UCSD-AML1 (cell line): Measurements from ENCODE around the gene ESRRB.
A peak's percentile ranks its signal among the peaks of the same experiment; 100 is the strongest.

ENCODE experiments used
- DNase-seq: peaks from one replicate; lab custom pipeline; 2025; ENCODE audit not compliant: unreplicated experiment; lab: John Stamatoyannopoulos, UW

Gene ESRRB

DNA sequence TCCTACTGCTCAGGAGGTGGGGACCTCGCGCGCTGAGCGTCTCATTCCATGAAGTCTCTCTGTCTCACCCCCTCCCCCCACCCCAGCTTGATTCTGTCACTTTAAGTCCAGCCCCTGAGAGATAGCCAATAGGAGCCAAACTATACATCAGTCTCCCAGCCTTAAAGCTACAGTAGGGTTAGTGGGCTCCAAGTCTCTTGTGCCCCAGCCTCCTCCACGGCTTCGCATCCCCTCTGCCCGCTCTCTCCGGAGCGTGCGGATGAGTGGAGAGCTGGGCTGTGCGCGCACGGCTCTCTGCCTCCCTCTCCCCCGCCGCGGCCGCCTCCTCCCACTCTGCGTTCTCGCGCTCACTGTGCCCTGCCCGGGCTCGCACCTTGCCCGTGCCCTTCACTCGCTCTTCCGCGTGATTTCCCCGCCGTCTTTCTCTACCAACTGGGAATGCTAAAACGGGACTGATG lies at the start of gene ESRRB:
ESRRB (plus strand) TSS at position 191 of the 458 bp plus-strand sequence; CDS start at position 456, 265 bp downstream.
- DNase-seq: no peak

DNA sequence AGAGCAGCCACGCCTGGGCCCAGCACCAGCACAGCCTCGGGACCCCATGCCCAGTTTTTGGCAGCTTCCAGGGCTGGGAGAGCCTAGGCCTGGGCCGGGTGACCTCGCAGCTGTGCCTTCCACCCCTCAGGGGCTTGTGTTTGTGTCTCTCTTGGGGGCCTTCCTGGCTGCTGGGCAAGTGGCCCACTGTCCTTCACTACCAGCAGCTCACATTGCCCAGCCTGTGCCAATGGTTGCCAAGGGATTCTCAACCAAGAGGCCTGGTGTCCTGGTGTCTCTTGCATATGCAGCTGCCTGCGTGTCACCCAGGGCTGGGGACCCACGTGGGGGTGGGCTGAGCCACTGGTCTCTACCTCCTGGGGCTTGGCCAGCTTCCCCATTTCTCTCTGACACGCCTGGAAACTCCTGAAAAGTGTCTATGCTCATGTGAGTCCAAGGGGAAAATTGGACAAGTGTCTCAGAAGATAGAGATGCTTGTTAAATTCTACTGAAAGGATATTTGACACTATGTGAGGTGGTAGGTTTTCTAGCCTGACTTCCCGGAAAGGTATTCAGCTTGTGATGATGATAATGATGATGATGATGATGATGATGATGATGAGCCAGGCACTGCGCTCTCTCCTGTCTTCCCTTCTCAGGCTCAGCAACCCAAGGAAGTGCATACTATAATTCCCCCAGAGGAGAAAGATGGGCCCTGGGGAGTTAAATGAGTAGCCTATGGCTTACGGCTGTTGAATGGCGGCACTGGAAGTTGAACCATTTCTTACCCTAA lies 48.8 kb upstream of the ESRRB start:
- no peak for DNase-seq

DNA sequence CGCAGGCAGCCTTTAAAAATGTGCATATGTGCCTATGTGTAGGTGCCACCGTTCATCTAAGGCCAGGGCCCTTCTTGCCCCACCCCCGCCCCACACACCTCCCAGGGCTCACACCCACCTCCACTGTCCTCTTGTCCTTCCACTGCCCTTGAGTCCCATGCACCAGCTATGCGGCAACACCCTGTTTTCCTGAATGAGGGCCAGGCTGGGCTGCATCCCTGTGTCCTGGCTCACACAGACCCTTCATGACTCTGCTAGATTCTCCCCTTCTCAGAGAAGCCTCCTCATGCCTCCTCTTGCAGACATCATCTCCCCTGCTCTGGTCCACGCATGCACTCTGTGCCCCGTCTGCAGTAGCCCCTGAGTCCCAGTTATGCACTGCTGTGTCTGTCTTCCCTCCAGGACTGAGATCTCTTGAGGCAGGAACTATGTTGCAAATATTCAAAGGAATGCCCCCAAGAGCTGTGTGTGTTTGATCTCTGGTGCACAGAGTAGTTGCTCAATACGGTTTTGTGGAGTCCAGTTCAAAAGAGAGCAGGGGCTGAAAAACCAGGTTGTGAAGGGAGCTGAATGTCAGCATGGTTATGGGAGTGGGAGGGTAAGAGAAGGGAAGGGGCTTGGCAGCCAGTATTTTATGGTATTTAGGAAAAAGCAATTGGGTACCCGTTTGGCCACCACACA lies 47.3 kb upstream of the ESRRB start:
- DNase-seq: no peak

DNA sequence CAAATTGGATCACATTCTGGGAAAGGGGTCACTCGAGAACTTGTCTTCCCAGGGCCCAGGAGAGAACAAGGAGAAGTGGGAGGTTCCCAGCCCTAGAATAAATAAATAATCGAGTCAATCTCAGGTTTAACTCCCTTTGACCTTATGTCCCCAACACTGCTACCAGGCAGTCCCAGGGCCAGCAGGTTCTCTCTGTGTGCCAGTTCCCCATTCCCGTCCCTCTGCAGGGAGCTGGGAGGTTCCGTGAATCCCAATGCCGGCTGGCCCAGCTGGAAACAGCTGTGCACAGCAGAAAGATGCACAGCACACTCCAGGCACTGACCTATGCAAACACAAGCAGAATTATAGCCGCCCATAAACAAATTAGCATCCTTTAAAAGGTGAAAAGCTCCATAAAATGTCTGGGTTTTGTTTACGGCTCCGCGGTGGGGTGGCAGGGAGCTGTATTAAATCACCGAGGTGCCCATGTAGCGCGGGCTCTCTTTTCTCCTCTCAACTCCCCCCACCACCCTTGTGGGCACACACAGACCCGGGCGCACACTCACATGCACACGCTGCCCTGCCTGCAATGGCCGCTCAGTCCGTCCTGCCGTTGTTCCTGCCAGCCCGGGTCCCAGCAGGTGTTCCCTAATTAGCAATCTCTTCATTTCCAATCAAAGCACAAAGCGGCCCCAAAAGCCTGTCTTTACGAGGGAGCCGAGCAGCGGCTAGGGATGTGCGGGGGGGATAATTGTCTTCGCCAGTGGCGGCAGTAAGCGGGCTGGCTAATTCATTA lies 46.6 kb upstream of the ESRRB start:
- DNase-seq: no peak

DNA sequence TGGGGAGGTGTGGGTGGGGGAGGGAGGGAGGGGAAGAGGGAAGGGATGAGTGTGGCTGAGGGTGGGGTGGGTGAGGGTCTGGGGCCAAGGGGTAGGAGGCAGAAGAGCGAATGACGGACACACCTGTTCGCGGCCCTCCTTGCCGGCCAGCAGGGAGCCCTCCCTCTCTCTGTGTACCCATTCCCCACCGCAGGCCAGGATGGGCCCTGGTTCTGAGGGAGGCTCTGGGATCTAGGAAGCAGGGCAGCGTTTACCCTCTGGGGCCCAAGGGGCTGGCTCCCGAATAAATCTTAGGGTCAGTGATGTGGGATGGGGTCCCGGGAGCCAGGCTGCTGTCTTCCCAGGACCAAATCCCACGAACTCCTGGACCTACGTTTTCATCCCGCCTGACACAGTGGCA lies 46.0 kb upstream of the ESRRB start:
- DNase-seq: no peak

DNA sequence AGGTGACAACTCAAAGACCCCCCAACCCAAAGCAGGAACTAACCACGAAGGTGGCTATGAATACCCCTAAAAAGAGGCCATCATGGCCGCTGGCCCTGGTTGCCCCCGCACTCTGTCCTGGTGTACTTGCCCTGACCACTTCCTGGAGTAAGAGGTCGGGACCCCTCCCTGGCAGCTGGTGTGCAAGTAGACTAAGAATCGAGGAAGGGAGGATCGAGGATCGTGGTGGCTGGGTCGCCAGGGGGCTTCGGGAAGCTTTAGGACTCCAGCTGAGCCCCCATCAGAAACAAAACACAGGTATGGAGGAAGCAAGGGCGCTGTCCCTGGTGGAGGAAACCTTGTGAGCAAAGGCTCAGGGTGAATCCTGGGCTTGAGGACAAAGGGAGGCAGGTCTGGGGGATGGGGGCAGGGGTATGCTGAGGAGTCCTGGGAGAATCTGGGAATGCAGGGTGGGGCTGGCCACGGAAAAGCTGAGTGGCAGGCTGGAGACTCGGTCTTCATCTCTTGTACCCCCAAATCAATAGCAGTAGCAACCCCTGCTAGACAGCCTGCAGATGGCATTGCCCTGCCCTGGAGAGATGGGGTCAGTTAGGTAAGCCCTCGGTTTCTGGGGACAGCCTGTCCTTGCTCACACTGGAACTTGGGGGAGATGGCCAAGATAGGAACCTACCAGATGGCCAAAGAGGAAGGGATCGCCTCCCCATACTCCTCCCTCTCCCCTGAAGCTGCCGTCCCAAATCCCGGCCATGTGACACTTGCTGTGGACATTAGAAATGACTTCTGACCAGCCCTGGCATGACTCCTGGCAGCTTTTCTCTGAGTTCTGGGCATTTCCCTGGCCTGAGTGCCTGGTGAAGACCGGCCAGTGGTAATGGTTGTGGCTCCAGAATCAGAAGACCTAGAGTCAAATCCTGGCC lies 45.3 kb upstream of the ESRRB start:
- DNase-seq: no peak

DNA sequence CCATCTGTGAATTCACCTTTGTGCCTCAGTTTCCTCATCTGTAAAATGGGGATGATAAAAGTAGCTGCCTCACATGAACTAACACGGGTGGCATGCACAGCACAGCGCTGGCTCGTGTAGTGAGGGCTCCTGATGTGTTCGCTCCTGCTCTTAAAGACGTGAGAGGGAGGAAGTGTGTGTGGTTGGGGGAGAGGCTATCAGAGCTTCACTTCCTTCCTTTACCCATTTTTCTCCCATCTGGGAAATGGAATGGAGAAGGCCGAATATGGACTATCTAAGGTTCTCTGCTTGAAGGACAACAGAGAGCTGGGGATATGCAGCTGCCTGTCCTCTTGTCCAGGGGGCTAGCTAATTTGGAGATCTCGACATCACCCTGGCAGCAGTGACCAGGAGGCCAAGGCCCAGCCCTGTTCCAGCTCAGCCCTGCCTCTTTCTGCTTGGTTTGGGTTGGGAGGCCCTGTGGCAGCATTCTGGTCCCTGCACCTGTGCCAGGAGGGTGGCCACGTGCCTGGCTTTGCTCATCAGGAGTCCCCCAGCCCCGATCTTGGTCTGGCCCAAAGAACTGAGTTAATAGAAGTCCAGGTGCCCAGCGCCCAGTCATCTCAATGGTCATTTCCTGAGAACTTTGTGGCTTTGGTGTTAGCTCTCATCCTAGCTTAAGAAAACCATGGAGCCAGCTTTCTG lies 44.5 kb upstream of the ESRRB start:
- DNase-seq: peak; percentile 44

DNA sequence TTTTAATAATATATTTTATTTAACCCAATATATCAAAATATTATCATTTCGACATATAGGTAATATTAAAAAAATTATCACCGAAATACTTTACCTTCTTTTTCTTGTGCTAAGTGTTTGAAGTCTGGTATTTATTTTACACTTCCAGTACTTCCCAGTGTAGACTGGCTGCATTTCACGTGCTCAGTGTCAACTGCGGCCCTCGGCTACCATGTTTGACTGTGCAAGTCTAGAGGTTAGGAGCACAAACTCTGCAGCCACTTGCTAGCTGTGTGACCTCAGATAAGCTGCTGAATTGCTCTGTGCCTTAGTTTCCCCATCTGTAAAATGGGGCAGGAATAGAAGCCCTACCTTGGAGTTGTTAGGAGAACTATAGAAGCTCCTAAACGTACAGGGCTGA lies 42.3 kb upstream of the ESRRB start:
- no peak for DNase-seq

DNA sequence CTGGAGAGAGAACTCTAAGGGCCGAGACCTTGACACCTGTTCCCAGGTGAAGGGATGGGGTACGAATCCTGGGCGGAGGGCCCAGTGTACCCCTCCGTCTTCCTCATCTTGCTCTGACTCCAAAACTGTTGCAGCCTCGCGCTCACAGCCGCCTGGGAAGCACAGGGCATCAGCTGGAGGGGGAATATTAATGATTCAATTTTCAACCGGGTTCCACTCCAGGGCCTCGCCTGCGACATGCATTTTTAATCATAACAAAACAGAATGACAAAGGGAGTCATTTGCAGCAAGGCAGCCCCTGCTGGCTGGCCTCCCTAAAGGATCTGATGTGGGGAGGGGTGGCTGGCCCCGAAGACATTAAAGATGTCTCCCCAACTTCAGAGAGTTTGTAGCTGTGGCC lies 41.6 kb upstream of the ESRRB start:
- DNase-seq: no peak

DNA sequence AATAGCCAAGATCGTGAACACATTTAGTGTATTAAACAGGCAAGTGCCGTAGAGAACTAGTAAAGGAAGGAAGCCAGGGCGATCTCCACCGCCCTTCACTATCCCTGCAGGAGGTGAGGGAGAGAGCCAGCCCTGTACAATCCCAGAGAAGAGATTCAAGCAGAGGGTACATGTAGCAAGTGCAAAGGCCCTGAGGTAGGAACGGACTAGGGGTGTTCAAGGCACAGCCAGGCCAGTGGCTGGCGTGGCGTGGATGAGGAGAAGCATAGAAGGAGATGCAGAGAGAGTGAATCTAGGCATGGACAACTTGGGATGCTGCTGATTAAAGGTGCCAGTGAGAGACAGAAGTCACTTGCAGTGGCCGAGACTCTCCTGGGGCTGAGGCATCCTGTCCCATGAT lies 39.1 kb upstream of the ESRRB start:
- DNase-seq: no peak

DNA sequence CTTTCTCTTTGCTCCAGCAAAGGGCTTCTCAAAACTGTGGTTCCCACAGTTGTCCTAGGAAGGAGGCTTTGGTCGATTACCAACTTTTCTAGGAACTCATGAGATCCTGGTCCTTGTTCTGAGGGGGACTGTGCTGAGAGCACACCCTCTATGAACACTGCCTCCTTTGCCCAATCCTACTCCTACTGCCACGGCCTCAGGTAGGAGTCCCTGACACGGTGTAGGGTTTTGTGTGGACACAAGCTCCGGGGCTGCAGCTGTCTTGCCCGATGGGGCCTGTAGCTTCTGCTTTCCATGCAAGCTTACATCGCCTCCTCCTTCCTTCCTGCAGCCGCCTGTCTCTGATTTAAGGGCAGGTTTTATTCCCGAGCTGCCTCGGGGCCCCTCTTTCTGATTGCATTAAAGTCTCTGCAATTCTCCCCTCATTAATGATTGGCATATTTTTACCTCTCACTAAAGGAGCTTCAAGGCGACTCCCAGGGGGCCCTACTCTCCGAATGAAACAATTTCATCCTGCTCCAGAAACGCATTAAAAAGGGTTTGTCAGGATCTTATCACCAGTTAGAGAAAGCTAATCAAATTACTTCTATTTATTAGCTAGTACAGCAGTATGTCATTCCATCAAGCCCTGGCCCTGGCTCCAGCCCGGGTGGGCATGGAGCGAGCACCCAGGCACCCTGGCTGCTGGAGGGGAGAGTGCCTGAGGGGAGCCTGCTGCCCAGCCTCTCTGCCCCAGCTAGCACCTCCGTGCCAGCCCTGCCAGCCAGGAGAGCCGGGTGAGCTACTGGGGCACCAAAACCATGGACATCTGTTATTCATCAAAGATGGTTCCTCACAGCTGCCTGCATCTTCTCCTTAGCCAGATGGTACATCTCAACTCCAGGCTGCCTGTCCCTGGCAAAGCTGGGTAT lies 38.0 kb upstream of the ESRRB start:
- DNase-seq: no peak

DNA sequence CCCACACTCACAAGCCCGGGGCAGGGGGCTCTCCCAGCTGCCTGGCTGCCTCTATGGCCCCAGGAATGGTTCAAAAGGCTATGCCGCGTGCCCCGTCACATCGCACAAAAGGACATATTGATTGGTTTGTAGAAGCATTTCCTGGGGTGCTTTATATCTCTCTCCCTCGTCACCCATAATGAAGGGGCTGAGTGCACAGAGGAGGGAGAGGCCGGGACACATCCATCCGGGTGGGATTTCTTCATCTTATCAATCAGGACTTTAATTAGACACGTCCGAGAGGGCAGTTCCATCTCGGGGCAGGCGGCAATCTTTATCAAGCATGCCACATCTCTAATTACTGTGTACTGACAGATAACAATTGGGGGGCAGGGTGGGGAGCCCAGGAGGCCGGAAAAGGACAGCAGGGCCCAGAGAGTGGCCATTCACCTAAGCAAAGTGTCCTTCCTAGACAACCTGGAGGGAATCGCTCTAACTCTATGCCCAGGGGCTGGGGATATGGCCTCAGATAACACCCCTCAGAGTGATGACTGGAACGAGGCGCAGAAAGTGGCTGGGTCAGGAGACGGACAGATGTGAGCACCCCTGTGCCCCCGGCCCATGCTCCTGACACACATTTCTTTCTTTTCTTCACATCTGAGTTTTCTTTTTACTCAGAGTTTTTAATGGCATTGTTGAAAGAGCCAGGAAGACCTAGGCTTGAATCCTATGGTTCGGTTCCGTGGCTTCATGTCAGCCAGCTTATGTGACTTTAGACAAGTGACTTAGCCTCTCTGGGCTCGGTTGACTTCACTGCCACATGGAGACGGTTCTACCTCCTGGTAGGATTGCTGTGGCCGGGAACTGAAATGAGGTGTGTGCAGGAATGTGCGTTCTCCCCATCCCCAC lies 36.0 kb upstream of the ESRRB start:
- DNase-seq: no peak

DNA sequence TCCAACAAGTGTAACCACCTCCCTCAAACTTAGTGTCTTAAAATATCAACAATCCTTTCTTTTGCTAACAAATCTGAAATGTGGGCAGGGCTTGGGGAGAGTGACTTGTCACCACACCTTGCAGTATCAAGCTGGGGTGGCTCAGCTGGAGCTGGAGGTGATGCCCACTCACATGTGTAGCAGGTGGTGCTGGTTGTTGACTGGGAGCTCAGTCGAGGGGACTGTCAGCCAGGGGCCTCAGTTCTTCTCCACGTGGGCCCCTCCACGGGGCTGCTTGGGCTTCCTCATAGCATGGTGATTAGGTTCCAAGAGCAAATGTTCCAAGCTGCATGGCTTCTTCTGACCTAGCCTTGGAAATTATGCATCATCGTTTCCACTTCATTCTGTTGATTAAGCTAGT lies 32.6 kb upstream of the ESRRB start:
- DNase-seq: no peak

DNA sequence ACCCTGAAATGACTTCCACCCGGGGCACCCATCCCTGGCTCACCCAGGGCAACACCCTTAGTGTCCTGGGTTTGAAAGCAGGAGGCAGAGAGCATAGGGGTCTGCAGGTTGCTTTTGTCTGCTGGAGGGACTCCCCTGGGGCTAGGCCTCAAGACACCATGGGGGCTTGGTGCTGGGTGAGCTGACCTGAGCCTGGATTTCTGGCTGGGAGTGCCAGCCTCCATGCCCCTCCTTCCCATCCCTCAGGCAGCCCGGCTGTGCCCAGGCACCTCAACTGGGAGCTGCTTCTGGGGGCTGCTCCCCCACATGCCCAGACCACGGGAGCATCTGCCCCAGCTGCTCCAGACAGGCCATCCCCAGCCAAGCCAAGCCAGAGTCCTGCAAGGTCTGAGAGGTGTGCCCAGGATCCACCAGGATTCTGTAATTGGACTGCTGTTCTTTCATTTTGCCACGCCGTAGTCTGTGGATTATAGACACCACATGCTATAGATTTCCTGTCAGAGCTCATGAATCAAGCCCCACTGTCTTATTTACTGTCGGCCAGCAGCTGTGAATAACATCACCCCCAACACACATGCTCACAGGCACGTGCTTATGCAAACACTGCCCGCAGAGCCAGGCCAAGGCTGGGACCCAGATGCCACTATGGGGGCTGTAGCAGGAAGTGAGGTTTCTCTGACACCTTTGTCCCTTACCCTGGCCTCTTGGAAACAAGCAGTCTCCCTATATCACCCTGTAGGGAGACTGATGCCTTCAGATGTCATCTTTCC lies 29.4 kb upstream of the ESRRB start:
- no peak for DNase-seq

DNA sequence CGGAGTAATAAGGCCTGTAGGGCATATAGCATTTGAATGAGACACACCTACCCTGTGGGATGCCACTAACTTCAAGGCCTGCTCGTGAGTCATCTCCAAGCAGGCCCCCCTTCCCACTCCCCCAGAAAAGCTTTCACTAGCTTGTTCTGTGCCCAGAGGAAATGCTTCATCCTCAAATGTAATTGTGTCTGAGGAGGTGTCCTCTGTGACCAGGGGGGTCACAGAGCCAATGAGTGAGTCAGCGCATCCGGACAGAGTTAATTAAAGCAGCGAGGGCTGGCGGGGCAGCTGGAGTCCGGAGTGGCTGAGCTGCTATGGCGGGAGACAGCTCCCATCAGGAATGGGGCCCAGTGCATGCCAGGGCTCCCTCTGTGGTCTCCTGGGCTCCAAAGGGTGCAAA lies 27.0 kb upstream of the ESRRB start:
- no peak for DNase-seq

DNA sequence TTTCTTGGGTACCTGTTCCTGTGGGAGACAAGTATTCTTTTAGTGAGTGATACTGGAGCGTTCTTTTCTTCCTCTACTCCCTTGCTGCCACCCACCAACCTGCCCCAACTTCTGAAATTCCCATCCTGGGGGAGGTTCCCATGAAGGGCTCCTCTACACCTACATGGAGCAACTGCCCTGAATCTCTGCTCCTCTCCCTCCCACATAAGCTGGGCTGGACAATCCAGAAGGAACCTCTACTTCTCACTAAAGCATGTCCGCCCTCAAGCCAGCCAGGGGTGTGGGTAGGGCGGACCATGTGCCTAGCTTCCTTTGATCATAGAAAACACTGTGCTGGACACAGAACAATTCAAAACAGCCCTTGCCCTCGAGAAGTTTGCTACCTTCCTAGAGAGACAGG lies 25.9 kb upstream of the ESRRB start:
- no peak for DNase-seq

DNA sequence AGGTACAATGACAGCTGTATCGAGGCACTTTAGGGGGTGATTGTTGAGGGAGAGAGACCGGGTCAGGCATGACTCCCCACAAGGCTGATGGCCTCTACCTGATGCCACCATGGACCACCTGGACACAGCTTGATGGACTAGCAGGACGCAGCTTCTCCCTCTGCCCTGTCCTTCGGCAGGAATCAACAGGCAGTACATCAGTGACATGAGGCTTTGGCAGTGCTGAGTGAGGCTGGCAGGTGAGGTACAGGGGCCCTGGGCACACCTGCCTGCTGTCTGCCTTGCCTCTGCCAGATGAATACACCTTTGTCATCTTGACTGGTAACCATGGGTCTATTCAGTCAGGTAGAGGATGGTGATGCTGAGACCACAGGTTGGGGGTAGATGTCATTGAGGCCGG lies 25.3 kb upstream of the ESRRB start:
- DNase-seq: no peak
